Measurements from ENCODE around the gene EMILIN2. TPM values are rescaled to one million over a fixed set of nuclear protein-coding genes. Genes with fewer than 3 reads are reported as not detected.

Gene EMILIN2
- total and polyA plus RNA-seq, 2 of the 13 experiments (the other 11 are each of a cell fraction or from before 2014, with no cell fraction given): 7.6 to 8.2 TPM

DNA sequence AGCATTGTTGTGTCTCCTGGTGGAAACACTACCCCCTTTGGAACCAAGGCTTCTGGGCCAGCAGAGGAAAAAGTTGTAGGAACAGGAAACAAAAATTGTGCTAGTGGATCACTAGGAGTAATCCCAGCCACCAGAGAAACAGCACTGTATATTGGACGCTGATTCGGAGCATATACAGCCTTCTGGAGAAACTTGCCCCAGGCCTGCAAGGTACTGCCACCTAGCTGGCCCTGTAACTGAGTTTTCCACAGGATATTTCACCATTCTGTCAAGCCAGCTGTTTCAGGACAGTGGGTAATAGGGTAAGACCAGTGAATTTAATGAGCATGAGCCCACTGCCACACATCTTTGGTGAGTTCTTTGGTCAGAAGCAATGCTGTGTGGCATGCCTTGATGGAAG, 25.1 kb upstream of the EMILIN2 start:
- FAIRE-seq (peak; percentile 23), ATAC-seq (peak; percentile 87), DNase-seq (ENCODE audit: low spot score) (no peak)
- peak overlapping the region; percentile 20 for H2AFZ ChIP-seq (ENCODE audit: low read length)
- TF ChIP-seq STAG1 (CRISPR knock-in tag; IDR thresholded peaks at IDR 0.05) (peak; percentile 34), ZNF382 (CRISPR knock-in tag; IDR thresholded peaks at IDR 0.05; ENCODE audit: borderline replicate concordance) (no peak), FOXM1 (CRISPR knock-in tag; IDR thresholded peaks at IDR 0.05) (no peak), SMARCC2 (IDR thresholded peaks at IDR 0.05) (no peak), ZNF501 (CRISPR knock-in tag; IDR thresholded peaks at IDR 0.05) (peak; percentile 46; the same call in 1 of the 2 replicates), MEF2D (CRISPR knock-in tag; IDR thresholded peaks at IDR 0.05) (no peak)
- TF ChIP-seq, protein P1, sequence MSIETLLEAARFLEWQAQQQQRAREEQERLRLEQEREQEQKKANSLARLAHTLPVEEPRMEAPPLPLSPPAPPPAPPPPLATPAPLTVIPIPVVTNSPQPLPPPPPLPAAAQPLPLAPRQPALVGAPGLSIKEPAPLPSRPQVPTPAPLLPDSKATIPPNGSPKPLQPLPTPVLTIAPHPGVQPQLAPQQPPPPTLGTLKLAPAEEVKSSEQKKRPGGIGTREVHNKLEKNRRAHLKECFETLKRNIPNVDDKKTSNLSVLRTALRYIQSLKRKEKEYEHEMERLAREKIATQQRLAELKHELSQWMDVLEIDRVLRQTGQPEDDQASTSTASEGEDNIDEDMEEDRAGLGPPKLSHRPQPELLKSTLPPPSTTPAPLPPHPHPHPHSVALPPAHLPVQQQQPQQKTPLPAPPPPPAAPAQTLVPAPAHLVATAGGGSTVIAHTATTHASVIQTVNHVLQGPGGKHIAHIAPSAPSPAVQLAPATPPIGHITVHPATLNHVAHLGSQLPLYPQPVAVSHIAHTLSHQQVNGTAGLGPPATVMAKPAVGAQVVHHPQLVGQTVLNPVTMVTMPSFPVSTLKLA (IDR thresholded peaks at IDR 0.05): no peak
- TF ChIP-seq, protein P2, sequence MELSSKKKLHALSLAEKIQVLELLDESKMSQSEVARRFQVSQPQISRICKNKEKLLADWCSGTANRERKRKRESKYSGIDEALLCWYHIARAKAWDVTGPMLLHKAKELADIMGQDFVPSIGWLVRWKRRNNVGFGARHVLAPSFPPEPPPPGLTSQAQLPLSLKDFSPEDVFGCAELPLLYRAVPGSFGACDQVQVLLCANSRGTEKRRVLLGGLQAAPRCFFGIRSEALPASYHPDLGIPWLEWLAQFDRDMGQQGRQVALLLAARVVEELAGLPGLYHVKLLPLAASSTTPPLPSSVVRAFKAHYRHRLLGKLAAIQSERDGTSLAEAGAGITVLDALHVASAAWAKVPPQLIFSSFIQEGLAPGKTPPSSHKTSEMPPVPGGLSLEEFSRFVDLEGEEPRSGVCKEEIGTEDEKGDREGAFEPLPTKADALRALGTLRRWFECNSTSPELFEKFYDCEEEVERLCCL (CRISPR knock-in tag; IDR thresholded peaks at IDR 0.05; ENCODE audit: borderline replicate concordance): no peak
- TF ChIP-seq, protein P3, sequence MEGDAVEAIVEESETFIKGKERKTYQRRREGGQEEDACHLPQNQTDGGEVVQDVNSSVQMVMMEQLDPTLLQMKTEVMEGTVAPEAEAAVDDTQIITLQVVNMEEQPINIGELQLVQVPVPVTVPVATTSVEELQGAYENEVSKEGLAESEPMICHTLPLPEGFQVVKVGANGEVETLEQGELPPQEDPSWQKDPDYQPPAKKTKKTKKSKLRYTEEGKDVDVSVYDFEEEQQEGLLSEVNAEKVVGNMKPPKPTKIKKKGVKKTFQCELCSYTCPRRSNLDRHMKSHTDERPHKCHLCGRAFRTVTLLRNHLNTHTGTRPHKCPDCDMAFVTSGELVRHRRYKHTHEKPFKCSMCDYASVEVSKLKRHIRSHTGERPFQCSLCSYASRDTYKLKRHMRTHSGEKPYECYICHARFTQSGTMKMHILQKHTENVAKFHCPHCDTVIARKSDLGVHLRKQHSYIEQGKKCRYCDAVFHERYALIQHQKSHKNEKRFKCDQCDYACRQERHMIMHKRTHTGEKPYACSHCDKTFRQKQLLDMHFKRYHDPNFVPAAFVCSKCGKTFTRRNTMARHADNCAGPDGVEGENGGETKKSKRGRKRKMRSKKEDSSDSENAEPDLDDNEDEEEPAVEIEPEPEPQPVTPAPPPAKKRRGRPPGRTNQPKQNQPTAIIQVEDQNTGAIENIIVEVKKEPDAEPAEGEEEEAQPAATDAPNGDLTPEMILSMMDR (CRISPR knock-in tag; IDR thresholded peaks at IDR 0.05): peak; percentile 20; the same call in 1 of the 2 replicates
- TF ChIP-seq, protein P4, sequence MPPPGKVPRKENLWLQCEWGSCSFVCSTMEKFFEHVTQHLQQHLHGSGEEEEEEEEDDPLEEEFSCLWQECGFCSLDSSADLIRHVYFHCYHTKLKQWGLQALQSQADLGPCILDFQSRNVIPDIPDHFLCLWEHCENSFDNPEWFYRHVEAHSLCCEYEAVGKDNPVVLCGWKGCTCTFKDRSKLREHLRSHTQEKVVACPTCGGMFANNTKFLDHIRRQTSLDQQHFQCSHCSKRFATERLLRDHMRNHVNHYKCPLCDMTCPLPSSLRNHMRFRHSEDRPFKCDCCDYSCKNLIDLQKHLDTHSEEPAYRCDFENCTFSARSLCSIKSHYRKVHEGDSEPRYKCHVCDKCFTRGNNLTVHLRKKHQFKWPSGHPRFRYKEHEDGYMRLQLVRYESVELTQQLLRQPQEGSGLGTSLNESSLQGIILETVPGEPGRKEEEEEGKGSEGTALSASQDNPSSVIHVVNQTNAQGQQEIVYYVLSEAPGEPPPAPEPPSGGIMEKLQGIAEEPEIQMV (CRISPR knock-in tag; IDR thresholded peaks at IDR 0.05; ENCODE audit: low read depth): no peak
- intact Hi-C loops (cut with micrococcal nuclease; ENCODE audit: unreplicated experiment) (no loop called here), in situ Hi-C loops (cut with HindIII; ENCODE audit: extremely low pct_ligation_motif_present, low pct_unique_long_range_greater_than_20kb) (no loop called here)
- H3K79me2 ChIP-seq (ENCODE audit: insufficient read depth, low read length): no peaks in the 10 kb centered on the region
- H4K20me1 ChIP-seq (ENCODE audit: insufficient read depth, low read length): no peaks in the 10 kb centered on the region
- H3K9me3 ChIP-seq (ENCODE audit: low read length): peaks cover 4% of the 10 kb centered on the region; the same call in 1 of the 2 replicates
- H3K27ac ChIP-seq (ENCODE audit: extremely low read length, insufficient read depth, low read length): no peak overlapping the region
- no peaks in the 10 kb centered on the region for H3K36me3 ChIP-seq (replicated peaks in 1 of 2; ENCODE audit: control insufficient read depth in 1 of 2, insufficient read depth in 2 of 2, low read length in 2 of 2)
- H3K4me1 ChIP-seq (ENCODE audit: insufficient read depth, low read length): peaks cover 18% of the 10 kb centered on the region
- H3K9ac ChIP-seq (ENCODE audit: insufficient read depth, low read depth, low read length): no peak overlapping the region
- peaks cover 0 to 3% of the 10 kb centered on the region in 2 experiments; a peak in 2 of 5 replicates for H3K27me3 ChIP-seq (ENCODE audit: control insufficient read depth in 1 of 2, insufficient read depth in 2 of 2, low read length in 2 of 2)
- ChIA-PET POLR2A (no interaction called here), CTCF (ENCODE audit: low intra/inter-chr PET ratio, low total read pairs) (no interaction called here)
- no peak overlapping the region for H3K4me3 ChIP-seq (replicated peaks in 1 of 3; ENCODE audit: insufficient read depth in 1 of 3, low read depth in 2 of 3, low read length in 3 of 3)
- H3K4me2 ChIP-seq (ENCODE audit: low read depth, low read length): peak overlapping the region; percentile 48
- WGBS (ENCODE audit: low lambda C conversion rate): 44% methylated on average over 2 of the region's 2 CpGs
- BruUV-seq (replicated peaks): no TSS peak

Measured in HepG2 (cell line).